A204.1 (cell line): Measurements from ENCODE around the gene RPS6KA2.

Experiments used
- FAIRE-seq: peaks from 2 replicates; lab custom pipeline; 2012; peaks lifted over from hg19 to GRCh38; lab: Jason Lieb, UNC

RPS6KA2 gene

GRCh38 chr6:166442131-166442685 lies 184.8 kb downstream of the RPS6KA2 start:
- FAIRE-seq, result no peak

- FAIRE-seq, result no peak
Observed at GRCh38 chr6:166441325-166442078, 185.5 kb downstream of the RPS6KA2 start.

GRCh38 chr6:166440729-166441128 lies 186.3 kb downstream of the RPS6KA2 start:
- FAIRE-seq, result no peak

- FAIRE-seq, result no peak
Observed at GRCh38 chr6:166440106-166440505, 186.9 kb downstream of the RPS6KA2 start.

GRCh38 chr6:166439366-166440091 lies 187.5 kb downstream of the RPS6KA2 start:
- no peak for FAIRE-seq

GRCh38 chr6:166438211-166438861 lies 188.7 kb downstream of the RPS6KA2 start:
- no peak for FAIRE-seq

GRCh38 chr6:166437661-166438060 lies 189.4 kb downstream of the RPS6KA2 start:
- no peak for FAIRE-seq

GRCh38 chr6:166436195-166437139 lies 190.6 kb downstream of the RPS6KA2 start:
- no peak for FAIRE-seq

GRCh38 chr6:166435574-166435973 lies 191.5 kb downstream of the RPS6KA2 start:
- no peak for FAIRE-seq

GRCh38 chr6:166434336-166434735 lies 192.7 kb downstream of the RPS6KA2 start:
- FAIRE-seq, result no peak

- no peak for FAIRE-seq
Observed at GRCh38 chr6:166433096-166433495, 194.0 kb downstream of the RPS6KA2 start.

- no peak for FAIRE-seq
Observed at GRCh38 chr6:166430269-166430668, 196.8 kb downstream of the RPS6KA2 start.

- no peak for FAIRE-seq
Observed at GRCh38 chr6:166424431-166424830, 202.6 kb downstream of the RPS6KA2 start.

- FAIRE-seq, result no peak
Observed at GRCh38 chr6:166423781-166424180, 203.3 kb downstream of the RPS6KA2 start.

- FAIRE-seq, result no peak
Observed at GRCh38 chr6:166423051-166423745, 203.9 kb downstream of the RPS6KA2 start.

GRCh38 chr6:166422201-166422940 lies 204.7 kb downstream of the RPS6KA2 start:
- no peak for FAIRE-seq

GRCh38 chr6:166420351-166420750 lies 206.7 kb downstream of the RPS6KA2 start:
- no peak for FAIRE-seq

- no peak for FAIRE-seq
Observed at GRCh38 chr6:166419717-166420116, 207.3 kb downstream of the RPS6KA2 start.

- FAIRE-seq, result no peak
Observed at GRCh38 chr6:166419286-166419685, 207.8 kb downstream of the RPS6KA2 start.

GRCh38 chr6:166418691-166419143 lies 208.3 kb downstream of the RPS6KA2 start:
- FAIRE-seq, result no peak
